IMR-90 (cell line): ENCODE data around the gene CYTH2. TPM values are rescaled to one million over a fixed set of nuclear protein-coding genes. Genes with fewer than 3 reads are reported as not detected.

ENCODE experiments used
- ATAC-seq: fragments of 200-7000 bp; cut with Tn5 transposase; 2 replicates; pipeline ENCODE4 v1.9.1; 2020; ENCODE audit warnings: low read depth, mild to moderate bottlenecking, moderate library complexity
- BruUV-seq: library from RNA; stranded (reverse); fragments of 400-500 nt; replicated peaks from 2 replicates; lab custom pipeline; 2021; lab: Mats Ljungman, UMichigan
- CTCF ChIA-PET: fragments of 300-600 bp; formaldehyde crosslinking; extraction: SDS; loops from one replicate; lab custom pipeline; 2021; ENCODE audit warnings: antibody characterized with exemption; lab: Yijun Ruan, JAX
- POLR2A ChIA-PET: fragments of 300-600 bp; sonication (Branson Sonifier 250); formaldehyde crosslinking; loops from one replicate; lab custom pipeline; 2022; ENCODE audit warnings: antibody characterized with exemption; ENCODE audit not compliant: unreplicated experiment; lab: Charles Lee
- DNase-seq: peaks from one replicate; pipeline ENCODE4 v3.0.0; 2013
- H2AFZ ChIP-seq: replicated peaks from 2 replicates; pipeline ENCODE3; 2013; ENCODE audit warnings: low read length, mild to moderate bottlenecking; ENCODE audit not compliant: poor library complexity
- H2AK5ac ChIP-seq: 2 replicates; pipeline ENCODE4 v1.6.1; 2013; ENCODE audit warnings: low read depth, low read length, inconsistent platforms
- H2AK9ac ChIP-seq: replicated peaks from 2 replicates; pipeline ENCODE3; 2013; ENCODE audit warnings: mild to moderate bottlenecking, low read depth, low read length, moderate library complexity; ENCODE audit not compliant: poor library complexity
- H2BK120ac ChIP-seq: 2 replicates; pipeline ENCODE4 v1.6.1; 2013; ENCODE audit warnings: low read depth, low read length, inconsistent platforms
- H2BK15ac ChIP-seq: 3 replicates; pipeline ENCODE4 v1.6.1; 2013; ENCODE audit warnings: low read depth, low read length, inconsistent platforms
- H2BK20ac ChIP-seq: 2 replicates; pipeline ENCODE4 v1.6.1; 2013; ENCODE audit warnings: low read depth, mild to moderate bottlenecking, inconsistent platforms, low read length, moderate library complexity
- H2BK5ac ChIP-seq: 2 replicates; pipeline ENCODE4 v1.6.1; 2013; ENCODE audit warnings: mild to moderate bottlenecking, low read depth, low read length, inconsistent platforms; ENCODE audit not compliant: poor library complexity, severe bottlenecking
- H3K14ac ChIP-seq: replicated peaks from 2 replicates; pipeline ENCODE4 v1.6.1; 2013; ENCODE audit warnings: low read depth, low read length, inconsistent platforms
- H3K18ac ChIP-seq: 2 replicates; pipeline ENCODE4 v1.6.1; 2013; ENCODE audit warnings: low read depth, low read length, control low read depth
- H3K23ac ChIP-seq: 2 replicates; pipeline ENCODE4 v1.6.1; 2013; ENCODE audit warnings: low read depth, low read length, inconsistent platforms
- H3K27ac ChIP-seq: 2 replicates; pipeline ENCODE4 v1.5.1; 2013; ENCODE audit warnings: mild to moderate bottlenecking, control low read depth, low read length; ENCODE audit not compliant: insufficient read depth
- H3K27me3 ChIP-seq: 2 replicates; pipeline ENCODE4 v1.6.1; 2013; ENCODE audit warnings: low read length; ENCODE audit not compliant: control insufficient read depth, insufficient read depth
- H3K36me3 ChIP-seq: 2 replicates; pipeline ENCODE4 v1.6.1; 2013; ENCODE audit warnings: low read length, mixed read lengths; ENCODE audit not compliant: control insufficient read depth, insufficient read depth
- H3K4ac ChIP-seq: 2 replicates; pipeline ENCODE4 v1.6.1; 2013; ENCODE audit warnings: low read depth, low read length, inconsistent platforms
- H3K4me1 ChIP-seq: 2 replicates; pipeline ENCODE4 v1.6.1; 2013; ENCODE audit warnings: low read length, mixed read lengths; ENCODE audit not compliant: control insufficient read depth, insufficient read depth
- H3K4me2 ChIP-seq: 2 replicates; pipeline ENCODE4 v1.6.1; 2013; ENCODE audit warnings: low read depth, mild to moderate bottlenecking, control low read depth, low read length, moderate library complexity
- H3K4me3 ChIP-seq: 2 replicates; pipeline ENCODE4 v1.5.1; 2013; ENCODE audit warnings: low read depth, mild to moderate bottlenecking, control low read depth, low read length, moderate library complexity; ENCODE audit not compliant: insufficient read depth
- H3K56ac ChIP-seq: 2 replicates; pipeline ENCODE4 v1.6.1; 2013; ENCODE audit warnings: low read length, inconsistent platforms; ENCODE audit not compliant: insufficient read depth; ENCODE audit errors: extremely low read depth
- H3K79me1 ChIP-seq, 2 experiments: 2 replicates each; pipeline ENCODE4 v1.6.1; 2013; ENCODE audit warnings: low read length in 2 of 2, inconsistent platforms in 1 of 2, low read depth in 1 of 2
- H3K9ac ChIP-seq: 2 replicates; pipeline ENCODE4 v1.6.1; 2013; ENCODE audit warnings: low read depth, low read length, control low read depth
- H3K9me1 ChIP-seq: 2 replicates; pipeline ENCODE4 v1.6.1; 2013; ENCODE audit warnings: low read length, inconsistent platforms; ENCODE audit not compliant: insufficient read depth
- H3K9me3 ChIP-seq: 2 replicates; pipeline ENCODE4 v1.6.1; 2013; ENCODE audit warnings: low read length; ENCODE audit not compliant: control insufficient read depth, insufficient read depth
- H4K20me1 ChIP-seq: 2 replicates; pipeline ENCODE4 v1.6.1; 2013; ENCODE audit warnings: low read length, inconsistent platforms; ENCODE audit not compliant: insufficient read depth
- H4K5ac ChIP-seq: 2 replicates; pipeline ENCODE4 v1.6.1; 2013; ENCODE audit warnings: mild to moderate bottlenecking, low read depth, low read length, control low read depth
- H4K8ac ChIP-seq, 2 experiments: 2 replicates each; pipeline ENCODE4 v1.6.1; 2013; ENCODE audit warnings: low read depth in 2 of 2, low read length in 2 of 2, control low read depth in 1 of 2, inconsistent platforms in 1 of 2
- H4K91ac ChIP-seq: 2 replicates; pipeline ENCODE4 v1.6.1; 2013; ENCODE audit warnings: low read depth, low read length, inconsistent platforms; ENCODE audit not compliant: insufficient read depth
- BHLHE40 ChIP-seq: fragments of 150-350 bp; IDR thresholded peaks from 2 replicates; pipeline ENCODE4 v1.6.1; 2016; ENCODE audit warnings: mild to moderate bottlenecking, low read depth, low read length
- MAZ ChIP-seq: IDR thresholded peaks from 2 replicates; pipeline ENCODE4 v1.6.1; 2012; ENCODE audit warnings: low read depth, mild to moderate bottlenecking, low read length, improper control_type of control experiment, moderate library complexity, borderline replicate concordance
- NFE2L2 ChIP-seq: fragments of 150-350 bp; IDR thresholded peaks from 2 replicates; pipeline ENCODE4 v1.6.1; 2016; ENCODE audit warnings: low read depth, mild to moderate bottlenecking, low read length
- RCOR1 ChIP-seq: IDR thresholded peaks from 2 replicates; pipeline ENCODE4 v1.6.1; 2012; ENCODE audit warnings: mild to moderate bottlenecking, low read length, improper control_type of control experiment; ENCODE audit not compliant: insufficient replicate concordance
- WGBS, 2 experiments: methylation state at CpG; one replicate each; pipeline versions ENCODE4 v1.1.5 to v1.1.7; 2013; ENCODE audit warnings: missing lambda C conversion rate in 2 of 2; ENCODE audit not compliant: insufficient read length in 1 of 2; ENCODE audit errors: extremely low coverage in 2 of 2; 5-methylcytosine and 5-hydroxymethylcytosine counted together
- dilution Hi-C: fragments of 300-500 bp; cut with HindIII; formaldehyde crosslinking; loops from one replicate; pipeline ENCODE4 v1.14.3; 2018; ENCODE audit warnings: low sequenced_read_pairs; ENCODE audit not compliant: unreplicated experiment
- in situ Hi-C: fragments of 300-500 bp; cut with MboI; formaldehyde crosslinking; loops from 3 replicates; pipeline ENCODE4 v1.14.3; 2019; ENCODE audit warnings: low sequenced_read_pairs, inconsistent platforms, mixed read lengths
- intact Hi-C: fragments of 100-400 bp; cut with micrococcal nuclease; formaldehyde crosslinking; loops from 2 replicates; pipeline ENCODE4 v1.10.0; 2022
- polyA plus RNA-seq, 3 experiments: library from polyadenylated mRNA; depleted of rRNA; stranded (reverse); fragments of >200 nt; gene quantifications; 2 replicates each; pipeline ENCODE4 v1.2.3, GENCODE V29; 2012; ENCODE audit warnings: low replicate concordance in 1 of 3
- total RNA-seq: library from RNA; depleted of rRNA; stranded (reverse); fragments of >200 nt; gene quantifications from 2 replicates; pipeline ENCODE4 v1.2.3, GENCODE V29; 2012
- TF ChIP-seq, protein P1 (sequence below): fragments of 150-350 bp; IDR thresholded peaks from 2 replicates; pipeline ENCODE4 v1.6.1; 2017; ENCODE audit warnings: mild to moderate bottlenecking, antibody characterized with exemption, low read length, low read depth

Gene CYTH2
- total and polyA plus RNA-seq, 2 of the 4 experiments (the other 2 are of a cell fraction) = 35.8 to 62.0 TPM

- no peak overlapping the region for H3K14ac ChIP-seq
- POLR2A ChIA-PET = no interaction called here
- H4K8ac ChIP-seq = no peak overlapping the region
- no peaks in the 10 kb centered on the region for H3K36me3 ChIP-seq
- intact Hi-C loops = no loop called here
- H4K20me1 ChIP-seq = no peaks in the 10 kb centered on the region; the same call in 1 of the 2 replicates
- CTCF ChIA-PET = no interaction called here
- no peaks in the 10 kb centered on the region for H3K79me1 ChIP-seq
- no peaks in the 10 kb centered on the region for H3K9me1 ChIP-seq
- H3K9me3 ChIP-seq = no peaks in the 10 kb centered on the region
- H3K27me3 ChIP-seq = peaks cover 42% of the 10 kb centered on the region
- peak overlapping the region; percentile 81 for H2AFZ ChIP-seq
- H4K5ac ChIP-seq = no peak overlapping the region
- TF ChIP-seq BHLHE40 (no peak), MAZ (no peak), RCOR1 (no peak), NFE2L2 (no peak)
- TF ChIP-seq, protein P1, sequence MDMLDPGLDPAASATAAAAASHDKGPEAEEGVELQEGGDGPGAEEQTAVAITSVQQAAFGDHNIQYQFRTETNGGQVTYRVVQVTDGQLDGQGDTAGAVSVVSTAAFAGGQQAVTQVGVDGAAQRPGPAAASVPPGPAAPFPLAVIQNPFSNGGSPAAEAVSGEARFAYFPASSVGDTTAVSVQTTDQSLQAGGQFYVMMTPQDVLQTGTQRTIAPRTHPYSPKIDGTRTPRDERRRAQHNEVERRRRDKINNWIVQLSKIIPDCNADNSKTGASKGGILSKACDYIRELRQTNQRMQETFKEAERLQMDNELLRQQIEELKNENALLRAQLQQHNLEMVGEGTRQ = peak; percentile 33; the same call in 1 of the 2 replicates
- H2BK5ac ChIP-seq = no peak overlapping the region
- no TSS peak for BruUV-seq
- DNase-seq (no peak), ATAC-seq (peak; percentile 66)
- H3K9ac ChIP-seq = no peak overlapping the region
- H3K23ac ChIP-seq = no peak overlapping the region
- H3K56ac ChIP-seq = no peak overlapping the region
- H2AK9ac ChIP-seq = no peak overlapping the region
- H4K91ac ChIP-seq = no peak overlapping the region
- no peak overlapping the region for H3K4me3 ChIP-seq
- 10% methylated on average over 15 of the region's 20 CpGs; no CpG with 5 or more reads in 1 of the 2 experiments for WGBS, 2 experiments
- dilution Hi-C loops = no loop called here
- no peak overlapping the region for H3K4ac ChIP-seq
- no peak overlapping the region for H2BK20ac ChIP-seq
- H3K18ac ChIP-seq = no peak overlapping the region
- H3K4me1 ChIP-seq = peaks cover 3% of the 10 kb centered on the region; the same call in 1 of the 2 replicates
- no peak overlapping the region; the same call in 1 of the 2 replicates for H3K4me2 ChIP-seq
- no peak overlapping the region for H2AK5ac ChIP-seq
- in situ Hi-C loops = no loop called here
- no peak overlapping the region for H2BK15ac ChIP-seq
- no peak overlapping the region for H3K27ac ChIP-seq
- H2BK120ac ChIP-seq = no peak overlapping the region
Observed at GRCh38 chr19:48501494-48502349, 32.6 kb downstream of the CYTH2 start.
